ENCODE measurements around the gene GALNTL6. TPM values are rescaled to one million over a fixed set of nuclear protein-coding genes. Genes with fewer than 3 reads are reported as not detected.
A peak's percentile ranks its signal among the peaks of the same experiment; 100 is the strongest.

The GALNTL6 gene
- total RNA-seq, 1 experiment from 2014 or later: not detected

- intact Hi-C loops (cut with micrococcal nuclease): no loop called here
- POLR2A ChIA-PET: no interaction called here
- Mint-ChIP-seq H3K4me3 (ENCODE audit: unreplicated experiment) (no peak overlapping the region), H3K36me3 (ENCODE audit: insufficient read depth, unreplicated experiment) (no peaks in the 10 kb centered on the region), H3K27ac (ENCODE audit: low read depth, unreplicated experiment) (no peak overlapping the region), H3K4me1 (ENCODE audit: insufficient read depth, unreplicated experiment) (no peaks in the 10 kb centered on the region), H3K9me3 (ENCODE audit: unreplicated experiment) (no peaks in the 10 kb centered on the region), H3K27me3 (ENCODE audit: insufficient read depth, unreplicated experiment) (peaks cover 61% of the 10 kb centered on the region)
- CTCF ChIA-PET: interaction anchor here (0.6 kb wide), 1 partner anchor 1625 kb away, joined by 4 read pairs; no protein-coding TSS in a partner anchor
- TF ChIP-seq, protein P1, sequence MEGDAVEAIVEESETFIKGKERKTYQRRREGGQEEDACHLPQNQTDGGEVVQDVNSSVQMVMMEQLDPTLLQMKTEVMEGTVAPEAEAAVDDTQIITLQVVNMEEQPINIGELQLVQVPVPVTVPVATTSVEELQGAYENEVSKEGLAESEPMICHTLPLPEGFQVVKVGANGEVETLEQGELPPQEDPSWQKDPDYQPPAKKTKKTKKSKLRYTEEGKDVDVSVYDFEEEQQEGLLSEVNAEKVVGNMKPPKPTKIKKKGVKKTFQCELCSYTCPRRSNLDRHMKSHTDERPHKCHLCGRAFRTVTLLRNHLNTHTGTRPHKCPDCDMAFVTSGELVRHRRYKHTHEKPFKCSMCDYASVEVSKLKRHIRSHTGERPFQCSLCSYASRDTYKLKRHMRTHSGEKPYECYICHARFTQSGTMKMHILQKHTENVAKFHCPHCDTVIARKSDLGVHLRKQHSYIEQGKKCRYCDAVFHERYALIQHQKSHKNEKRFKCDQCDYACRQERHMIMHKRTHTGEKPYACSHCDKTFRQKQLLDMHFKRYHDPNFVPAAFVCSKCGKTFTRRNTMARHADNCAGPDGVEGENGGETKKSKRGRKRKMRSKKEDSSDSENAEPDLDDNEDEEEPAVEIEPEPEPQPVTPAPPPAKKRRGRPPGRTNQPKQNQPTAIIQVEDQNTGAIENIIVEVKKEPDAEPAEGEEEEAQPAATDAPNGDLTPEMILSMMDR (IDR thresholded peaks at IDR 0.05; ENCODE audit: unreplicated experiment): no peak
- DNase-seq (ENCODE audit: unreplicated experiment): no peak
- BruUV-seq (replicated peaks): no TSS peak
Observed at GRCh38 chr4:171875291-171875690, 62.1 kb downstream of the GALNTL6 start.

DNA sequence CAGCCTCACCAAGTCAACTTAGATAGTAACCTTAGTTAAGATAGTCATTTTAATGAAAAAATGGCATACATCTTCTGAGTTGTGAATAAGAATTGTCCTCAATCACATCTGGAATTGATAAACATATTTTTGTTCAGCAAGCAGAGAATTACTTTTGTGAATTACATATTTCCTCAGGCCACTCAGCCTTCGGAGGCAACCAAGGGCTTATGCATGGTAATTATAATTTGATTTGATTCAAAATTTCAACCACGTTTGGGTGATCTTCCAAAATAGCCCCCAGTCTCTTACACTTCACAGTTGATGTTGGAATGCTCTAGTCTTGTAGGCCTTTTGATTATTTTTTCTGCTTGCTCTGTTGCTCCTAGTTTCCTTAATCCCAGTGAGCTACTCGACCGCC, 63.4 kb downstream of the GALNTL6 start:
- TF ChIP-seq, protein P1 (IDR thresholded peaks at IDR 0.05; ENCODE audit: unreplicated experiment): no peak
- H3K27me3 Mint-ChIP-seq (ENCODE audit: insufficient read depth, unreplicated experiment): peaks cover 65% of the 10 kb centered on the region
- no peak overlapping the region for H3K27ac Mint-ChIP-seq (ENCODE audit: low read depth, unreplicated experiment)
- ChIA-PET POLR2A (no interaction called here), CTCF (no interaction called here)
- intact Hi-C loops (cut with micrococcal nuclease): no loop called here
- H3K4me1 Mint-ChIP-seq (ENCODE audit: insufficient read depth, unreplicated experiment): no peaks in the 10 kb centered on the region
- H3K4me3 Mint-ChIP-seq (ENCODE audit: unreplicated experiment): no peak overlapping the region
- no peaks in the 10 kb centered on the region for H3K9me3 Mint-ChIP-seq (ENCODE audit: unreplicated experiment)
- H3K36me3 Mint-ChIP-seq (ENCODE audit: insufficient read depth, unreplicated experiment): no peaks in the 10 kb centered on the region
- no TSS peak for BruUV-seq (replicated peaks)
- no peak for DNase-seq (ENCODE audit: unreplicated experiment)

DNA sequence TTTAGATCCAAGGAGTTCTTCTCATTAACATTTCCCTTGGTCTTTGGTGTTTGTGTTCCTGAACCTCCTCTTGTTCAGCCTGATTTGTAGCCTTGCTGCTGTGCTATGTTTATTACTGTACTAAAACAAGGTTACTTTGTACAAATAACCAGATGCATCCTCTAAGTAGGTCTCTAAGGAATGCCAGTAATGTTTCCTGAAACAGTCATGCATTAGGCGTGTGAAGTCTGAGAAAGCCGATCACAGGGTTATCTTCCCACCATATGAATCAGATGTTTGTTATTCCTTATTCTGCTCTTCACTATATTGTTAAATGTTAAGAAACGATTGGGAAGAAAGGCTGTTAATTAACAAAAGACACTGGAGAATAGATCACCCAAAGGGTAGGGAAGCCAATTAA, 66.9 kb downstream of the GALNTL6 start:
- Mint-ChIP-seq H3K27ac (ENCODE audit: low read depth, unreplicated experiment) (no peak overlapping the region), H3K27me3 (ENCODE audit: insufficient read depth, unreplicated experiment) (peaks cover 36% of the 10 kb centered on the region), H3K36me3 (ENCODE audit: insufficient read depth, unreplicated experiment) (no peaks in the 10 kb centered on the region), H3K4me1 (ENCODE audit: insufficient read depth, unreplicated experiment) (no peaks in the 10 kb centered on the region), H3K4me3 (ENCODE audit: unreplicated experiment) (no peak overlapping the region), H3K9me3 (ENCODE audit: unreplicated experiment) (no peaks in the 10 kb centered on the region)
- ChIA-PET POLR2A (no interaction called here), CTCF (no interaction called here)
- no TSS peak for BruUV-seq (replicated peaks)
- DNase-seq (ENCODE audit: unreplicated experiment): peak; percentile 25
- TF ChIP-seq, protein P1 (IDR thresholded peaks at IDR 0.05; ENCODE audit: unreplicated experiment): no peak
- intact Hi-C loops (cut with micrococcal nuclease): no loop called here

- Mint-ChIP-seq H3K27me3 (ENCODE audit: insufficient read depth, unreplicated experiment) (peaks cover 40% of the 10 kb centered on the region), H3K4me1 (ENCODE audit: insufficient read depth, unreplicated experiment) (no peaks in the 10 kb centered on the region), H3K4me3 (ENCODE audit: unreplicated experiment) (no peak overlapping the region), H3K36me3 (ENCODE audit: insufficient read depth, unreplicated experiment) (no peaks in the 10 kb centered on the region), H3K9me3 (ENCODE audit: unreplicated experiment) (no peaks in the 10 kb centered on the region), H3K27ac (ENCODE audit: low read depth, unreplicated experiment) (no peak overlapping the region)
- intact Hi-C loops (cut with micrococcal nuclease): no loop called here
- ChIA-PET CTCF (no interaction called here), POLR2A (interaction anchor here (0.5 kb wide), 1 partner anchor 421 kb away, joined by 3 read pairs; no protein-coding TSS in a partner anchor)
- BruUV-seq (replicated peaks): no TSS peak
- TF ChIP-seq, protein P1 (IDR thresholded peaks at IDR 0.05; ENCODE audit: unreplicated experiment): no peak
- no peak for DNase-seq (ENCODE audit: unreplicated experiment)
Observed at GRCh38 chr4:171889681-171890080, 76.5 kb downstream of the GALNTL6 start.
